ENCODE data around the gene GNA15. TPM values are rescaled to one million over a fixed set of nuclear protein-coding genes. Genes with fewer than 3 reads are reported as not detected.

GNA15 gene
- total RNA-seq, 1 experiment from 2014 or later = 6.2 TPM

DNA sequence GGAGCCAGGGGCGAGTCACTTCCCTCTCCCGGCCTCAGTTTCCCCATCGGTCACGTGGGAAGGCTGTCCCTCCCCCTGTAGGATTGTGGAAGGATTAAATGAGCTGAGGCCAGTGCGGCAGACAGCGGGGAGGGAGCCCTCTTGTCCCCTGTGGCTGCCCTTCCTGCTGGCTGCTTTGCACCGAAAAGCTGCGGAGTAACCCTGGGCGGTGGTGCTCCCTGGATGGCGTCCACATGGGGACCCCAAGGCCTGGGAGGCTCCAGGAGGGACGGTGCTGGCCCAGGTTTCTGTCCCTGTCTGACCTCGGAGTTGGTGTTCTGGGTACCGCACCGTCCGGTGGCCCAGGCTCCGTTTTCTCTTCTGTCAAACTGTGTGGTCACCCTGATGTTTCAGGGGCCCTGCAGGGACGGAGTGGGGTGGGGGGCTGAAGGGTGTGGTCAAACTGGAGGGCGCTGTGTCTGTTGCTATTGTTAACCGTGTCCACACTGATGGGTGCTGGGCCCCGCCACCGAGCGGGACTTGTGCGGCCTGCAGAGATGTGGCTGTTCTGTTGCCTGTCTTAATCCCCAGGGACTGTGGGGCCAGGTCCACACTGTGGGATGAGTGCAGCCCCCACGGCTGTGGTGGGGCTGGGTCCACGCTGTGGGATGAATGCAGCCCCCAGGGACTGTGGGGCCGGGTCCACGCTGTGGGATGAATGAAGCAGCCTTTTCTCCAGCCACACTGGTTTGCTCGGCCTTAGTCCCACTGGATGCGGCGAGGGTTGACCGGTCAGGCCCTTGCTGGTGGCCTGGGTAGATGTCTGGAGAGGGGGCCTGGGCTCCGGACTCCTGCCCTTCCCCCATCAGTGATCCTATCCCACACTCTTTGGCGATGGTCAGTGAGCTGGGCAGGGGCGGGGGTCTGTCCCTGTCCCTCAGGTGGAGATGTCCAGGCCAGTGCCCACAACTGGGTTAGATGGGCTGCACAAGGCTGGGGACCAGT lies 34.8 kb upstream of the GNA15 start:
- Histone ChIP-seq H3K36me3 (ENCODE audit: control insufficient read depth, insufficient read depth, low read length) (no peaks in the 10 kb centered on the region), H3K4me1 (ENCODE audit: control insufficient read depth, insufficient read depth, low read length) (peaks cover 25% of the 10 kb centered on the region), H3K4me3 (ENCODE audit: low read depth in 2 of 2, low read length in 2 of 2) (no peak overlapping the region), H3K9me3 (ENCODE audit: control insufficient read depth, insufficient read depth, low read depth, low read length) (no peaks in the 10 kb centered on the region), H3K27me3 (ENCODE audit: control insufficient read depth, insufficient read depth, low read length) (no peaks in the 10 kb centered on the region), H3K27ac (ENCODE audit: low read length) (no peak overlapping the region)
- no peak for DNase-seq (ENCODE audit: low read depth, low spot score)
- ATAC-seq = no peak
- in situ Hi-C loops (cut with HindIII; ENCODE audit: low pct_unique_long_range_greater_than_20kb, low sequenced_read_pairs) (no loop called here), intact Hi-C loops (cut with micrococcal nuclease; ENCODE audit: unreplicated experiment) (no loop called here)
- POLR2A ChIA-PET = no interaction called here
- CTCF ChIA-PET = no interaction called here
- TF ChIP-seq, protein P1, sequence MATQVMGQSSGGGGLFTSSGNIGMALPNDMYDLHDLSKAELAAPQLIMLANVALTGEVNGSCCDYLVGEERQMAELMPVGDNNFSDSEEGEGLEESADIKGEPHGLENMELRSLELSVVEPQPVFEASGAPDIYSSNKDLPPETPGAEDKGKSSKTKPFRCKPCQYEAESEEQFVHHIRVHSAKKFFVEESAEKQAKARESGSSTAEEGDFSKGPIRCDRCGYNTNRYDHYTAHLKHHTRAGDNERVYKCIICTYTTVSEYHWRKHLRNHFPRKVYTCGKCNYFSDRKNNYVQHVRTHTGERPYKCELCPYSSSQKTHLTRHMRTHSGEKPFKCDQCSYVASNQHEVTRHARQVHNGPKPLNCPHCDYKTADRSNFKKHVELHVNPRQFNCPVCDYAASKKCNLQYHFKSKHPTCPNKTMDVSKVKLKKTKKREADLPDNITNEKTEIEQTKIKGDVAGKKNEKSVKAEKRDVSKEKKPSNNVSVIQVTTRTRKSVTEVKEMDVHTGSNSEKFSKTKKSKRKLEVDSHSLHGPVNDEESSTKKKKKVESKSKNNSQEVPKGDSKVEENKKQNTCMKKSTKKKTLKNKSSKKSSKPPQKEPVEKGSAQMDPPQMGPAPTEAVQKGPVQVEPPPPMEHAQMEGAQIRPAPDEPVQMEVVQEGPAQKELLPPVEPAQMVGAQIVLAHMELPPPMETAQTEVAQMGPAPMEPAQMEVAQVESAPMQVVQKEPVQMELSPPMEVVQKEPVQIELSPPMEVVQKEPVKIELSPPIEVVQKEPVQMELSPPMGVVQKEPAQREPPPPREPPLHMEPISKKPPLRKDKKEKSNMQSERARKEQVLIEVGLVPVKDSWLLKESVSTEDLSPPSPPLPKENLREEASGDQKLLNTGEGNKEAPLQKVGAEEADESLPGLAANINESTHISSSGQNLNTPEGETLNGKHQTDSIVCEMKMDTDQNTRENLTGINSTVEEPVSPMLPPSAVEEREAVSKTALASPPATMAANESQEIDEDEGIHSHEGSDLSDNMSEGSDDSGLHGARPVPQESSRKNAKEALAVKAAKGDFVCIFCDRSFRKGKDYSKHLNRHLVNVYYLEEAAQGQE (IDR thresholded peaks at IDR 0.05; ENCODE audit: insufficient read depth in 1 of 2, low read depth in 2 of 2, low read length in 1 of 2) = no peak
- BruUV-seq (replicated peaks) = no TSS peak

DNA sequence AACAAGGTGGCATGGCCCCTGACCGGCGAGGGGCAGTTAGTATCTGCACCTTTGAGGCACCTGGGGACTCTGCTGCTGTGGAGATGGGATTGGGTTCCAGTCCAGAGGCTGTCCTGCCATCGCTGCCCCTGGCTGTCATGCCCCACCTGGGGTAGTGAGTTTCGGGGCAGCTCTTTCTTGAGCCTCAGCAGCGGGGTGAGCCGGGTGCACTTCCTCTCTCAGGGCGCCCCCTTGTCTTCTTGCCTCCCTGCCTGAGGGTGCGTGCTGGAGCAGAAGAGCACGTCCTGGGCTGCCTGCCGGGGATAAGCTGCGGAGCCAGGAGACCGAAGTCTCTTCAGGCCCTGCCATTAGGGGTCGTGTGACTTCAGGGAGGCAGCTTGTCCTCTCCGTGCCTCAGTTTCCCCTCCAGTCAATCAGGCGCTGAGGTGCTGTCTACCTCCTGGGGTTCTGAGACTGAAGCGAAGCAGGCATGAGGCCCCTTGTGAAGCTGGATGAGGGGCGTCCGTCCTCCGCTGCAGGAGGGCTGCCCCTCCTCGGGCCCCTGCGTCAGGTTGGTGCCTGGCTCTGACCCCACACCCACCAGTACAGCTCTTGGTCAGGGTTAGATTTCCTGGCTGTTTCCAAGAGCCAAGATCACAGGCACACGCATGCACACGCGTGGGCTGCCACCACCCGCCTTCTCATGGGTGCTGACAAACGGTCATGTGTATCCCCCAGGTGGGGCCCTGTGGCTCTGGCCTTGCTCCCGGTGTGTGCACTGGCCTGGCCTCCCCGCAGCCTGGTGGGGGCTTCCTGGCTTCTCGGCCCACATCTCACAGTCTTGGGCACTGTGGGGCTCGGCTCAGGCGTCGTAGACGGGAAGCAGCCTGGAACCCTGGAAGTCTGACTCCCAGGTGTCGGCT lies 33.3 kb upstream of the GNA15 start:
- ChIA-PET CTCF (no interaction called here), POLR2A (no interaction called here)
- no TSS peak for BruUV-seq (replicated peaks)
- Histone ChIP-seq H3K4me1 (ENCODE audit: control insufficient read depth, insufficient read depth, low read length) (peaks cover 20% of the 10 kb centered on the region), H3K36me3 (ENCODE audit: control insufficient read depth, insufficient read depth, low read length) (no peaks in the 10 kb centered on the region), H3K27me3 (ENCODE audit: control insufficient read depth, insufficient read depth, low read length) (no peaks in the 10 kb centered on the region), H3K9me3 (ENCODE audit: control insufficient read depth, insufficient read depth, low read depth, low read length) (no peaks in the 10 kb centered on the region), H3K27ac (ENCODE audit: low read length) (no peak overlapping the region), H3K4me3 (ENCODE audit: low read depth in 2 of 2, low read length in 2 of 2) (no peak overlapping the region)
- in situ Hi-C loops (cut with HindIII; ENCODE audit: low pct_unique_long_range_greater_than_20kb, low sequenced_read_pairs) = no loop called here
- DNase-seq (ENCODE audit: low read depth, low spot score) = no peak
- TF ChIP-seq POLR2AphosphoS5 (IDR thresholded peaks at IDR 0.05; ENCODE audit: low read depth, low read length) = no peak
- TF ChIP-seq, protein P1 (IDR thresholded peaks at IDR 0.05; ENCODE audit: insufficient read depth in 1 of 2, low read depth in 2 of 2, low read length in 1 of 2) = no peak
- no peak for TF ChIP-seq SIN3A (IDR thresholded peaks at IDR 0.05; ENCODE audit: borderline replicate concordance, insufficient read depth, low read depth, low read length)
- TF ChIP-seq TCF7L2 (IDR thresholded peaks at IDR 0.05; ENCODE audit: low read depth, low read length) = no peak
- TF ChIP-seq, protein P2, sequence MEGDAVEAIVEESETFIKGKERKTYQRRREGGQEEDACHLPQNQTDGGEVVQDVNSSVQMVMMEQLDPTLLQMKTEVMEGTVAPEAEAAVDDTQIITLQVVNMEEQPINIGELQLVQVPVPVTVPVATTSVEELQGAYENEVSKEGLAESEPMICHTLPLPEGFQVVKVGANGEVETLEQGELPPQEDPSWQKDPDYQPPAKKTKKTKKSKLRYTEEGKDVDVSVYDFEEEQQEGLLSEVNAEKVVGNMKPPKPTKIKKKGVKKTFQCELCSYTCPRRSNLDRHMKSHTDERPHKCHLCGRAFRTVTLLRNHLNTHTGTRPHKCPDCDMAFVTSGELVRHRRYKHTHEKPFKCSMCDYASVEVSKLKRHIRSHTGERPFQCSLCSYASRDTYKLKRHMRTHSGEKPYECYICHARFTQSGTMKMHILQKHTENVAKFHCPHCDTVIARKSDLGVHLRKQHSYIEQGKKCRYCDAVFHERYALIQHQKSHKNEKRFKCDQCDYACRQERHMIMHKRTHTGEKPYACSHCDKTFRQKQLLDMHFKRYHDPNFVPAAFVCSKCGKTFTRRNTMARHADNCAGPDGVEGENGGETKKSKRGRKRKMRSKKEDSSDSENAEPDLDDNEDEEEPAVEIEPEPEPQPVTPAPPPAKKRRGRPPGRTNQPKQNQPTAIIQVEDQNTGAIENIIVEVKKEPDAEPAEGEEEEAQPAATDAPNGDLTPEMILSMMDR (IDR thresholded peaks at IDR 0.05) = no peak
- intact Hi-C loops (cut with micrococcal nuclease; ENCODE audit: unreplicated experiment) = no loop called here
- no peak for ATAC-seq
